Measurements from ENCODE around the gene TNFRSF1A.
"Not testable (repeated sequence)": the region's sequence is repeated elsewhere in the genome, so short reads cannot be mapped to it uniquely, and the experiment has no call there.

Gene TNFRSF1A

GRCh38 chr12:6358881-6359280, 17.0 kb upstream of the TNFRSF1A start:
- DNase-seq (ENCODE audit: low read depth in 1 of 2, low spot score in 1 of 2), result no peak

- DNase-seq (ENCODE audit: low read depth in 1 of 2, low spot score in 1 of 2), result no peak
Observed at GRCh38 chr12:6356374-6356820, 14.5 kb upstream of the TNFRSF1A start.

- DNase-seq (ENCODE audit: low read depth in 1 of 2, low spot score in 1 of 2), result no peak
Observed at GRCh38 chr12:6355491-6356373, 13.9 kb upstream of the TNFRSF1A start.

- no peak for DNase-seq (ENCODE audit: low read depth in 1 of 2, low spot score in 1 of 2)
Observed at GRCh38 chr12:6354495-6355393, 12.9 kb upstream of the TNFRSF1A start.

GRCh38 chr12:6352193-6353173, 10.6 kb upstream of the TNFRSF1A start:
- no peak for DNase-seq (ENCODE audit: low read depth in 1 of 2, low spot score in 1 of 2)

GRCh38 chr12:6351622-6352021, 9.7 kb upstream of the TNFRSF1A start:
- no peak for DNase-seq (ENCODE audit: low read depth in 1 of 2, low spot score in 1 of 2)

GRCh38 chr12:6347367-6348338, 5.8 kb upstream of the TNFRSF1A start:
- DNase-seq (ENCODE audit: low read depth in 1 of 2, low spot score in 1 of 2), result no peak

- DNase-seq (ENCODE audit: low read depth in 1 of 2, low spot score in 1 of 2), result no peak
Observed at GRCh38 chr12:6346942-6347341, 5.1 kb upstream of the TNFRSF1A start.

GRCh38 chr12:6346235-6346832, 4.5 kb upstream of the TNFRSF1A start:
- DNase-seq (ENCODE audit: low read depth in 1 of 2, low spot score in 1 of 2), result no peak

- DNase-seq (ENCODE audit: low read depth in 1 of 2, low spot score in 1 of 2), result no peak
Observed at GRCh38 chr12:6345319-6346091, 3.6 kb upstream of the TNFRSF1A start.

GRCh38 chr12:6344101-6344660, 2.3 kb upstream of the TNFRSF1A start:
- DNase-seq (ENCODE audit: low read depth in 1 of 2, low spot score in 1 of 2), result not testable (repeated sequence)

GRCh38 chr12:6343518-6343917, 1.6 kb upstream of the TNFRSF1A start:
- no peak for DNase-seq (ENCODE audit: low read depth in 1 of 2, low spot score in 1 of 2)

GRCh38 chr12:6342140-6342889, 439 bp upstream of the TNFRSF1A start:
- no peak for DNase-seq (ENCODE audit: low read depth in 1 of 2, low spot score in 1 of 2)

- DNase-seq (ENCODE audit: low read depth in 1 of 2, low spot score in 1 of 2), result no peak
Observed at GRCh38 chr12:6340745-6341416, 995 bp downstream of the TNFRSF1A start.

- DNase-seq (ENCODE audit: low read depth in 1 of 2, low spot score in 1 of 2), result no peak
Observed at GRCh38 chr12:6340032-6340638, 1.7 kb downstream of the TNFRSF1A start.

- DNase-seq (ENCODE audit: low read depth in 1 of 2, low spot score in 1 of 2), result no peak
Observed at GRCh38 chr12:6338955-6339354, 2.9 kb downstream of the TNFRSF1A start.

Data from activated T-helper 1 cell treated with anti-CD3 and anti-CD28 coated beads, Interleukin-2, amount 50 U/mL, for 16 hours (primary cell).